Measurements from ENCODE around the gene PMM2.

The PMM2 gene

GRCh38 chr16:8886593-8887430 lies 89.2 kb downstream of the PMM2 start:
- no peak overlapping the region for H3K27ac ChIP-seq
- H3K4me1 ChIP-seq (ENCODE audit: control insufficient read depth in 1 of 2, insufficient read depth in 1 of 2, low read depth in 1 of 2, low read length in 1 of 2): no peaks in the 10 kb centered on the region

GRCh38 chr16:8887431-8887765 lies 89.8 kb downstream of the PMM2 start:
- Histone ChIP-seq H3K4me3 (ENCODE audit: low read depth in 1 of 2, low read length in 1 of 2) (no peak overlapping the region), H3K36me3 (peaks cover 35% of the 10 kb centered on the region), H3K27ac (no peak overlapping the region), H3K9me3 (no peaks in the 10 kb centered on the region), H3K27me3 (peaks cover 33% of the 10 kb centered on the region), H3K4me1 (ENCODE audit: control insufficient read depth in 1 of 2, insufficient read depth in 1 of 2, low read depth in 1 of 2, low read length in 1 of 2) (no peaks in the 10 kb centered on the region)
- TF ChIP-seq, protein P1, sequence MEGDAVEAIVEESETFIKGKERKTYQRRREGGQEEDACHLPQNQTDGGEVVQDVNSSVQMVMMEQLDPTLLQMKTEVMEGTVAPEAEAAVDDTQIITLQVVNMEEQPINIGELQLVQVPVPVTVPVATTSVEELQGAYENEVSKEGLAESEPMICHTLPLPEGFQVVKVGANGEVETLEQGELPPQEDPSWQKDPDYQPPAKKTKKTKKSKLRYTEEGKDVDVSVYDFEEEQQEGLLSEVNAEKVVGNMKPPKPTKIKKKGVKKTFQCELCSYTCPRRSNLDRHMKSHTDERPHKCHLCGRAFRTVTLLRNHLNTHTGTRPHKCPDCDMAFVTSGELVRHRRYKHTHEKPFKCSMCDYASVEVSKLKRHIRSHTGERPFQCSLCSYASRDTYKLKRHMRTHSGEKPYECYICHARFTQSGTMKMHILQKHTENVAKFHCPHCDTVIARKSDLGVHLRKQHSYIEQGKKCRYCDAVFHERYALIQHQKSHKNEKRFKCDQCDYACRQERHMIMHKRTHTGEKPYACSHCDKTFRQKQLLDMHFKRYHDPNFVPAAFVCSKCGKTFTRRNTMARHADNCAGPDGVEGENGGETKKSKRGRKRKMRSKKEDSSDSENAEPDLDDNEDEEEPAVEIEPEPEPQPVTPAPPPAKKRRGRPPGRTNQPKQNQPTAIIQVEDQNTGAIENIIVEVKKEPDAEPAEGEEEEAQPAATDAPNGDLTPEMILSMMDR (IDR thresholded peaks at IDR 0.05): no peak

More at GRCh38 chr16:8886593-8887430, 89.2 kb downstream of the PMM2 start:
- H3K36me3 ChIP-seq: peaks cover 29% of the 10 kb centered on the region
- TF ChIP-seq, protein P1 (IDR thresholded peaks at IDR 0.05): no peak
- H3K9me3 ChIP-seq: no peaks in the 10 kb centered on the region
- H3K4me3 ChIP-seq (ENCODE audit: low read depth in 1 of 2, low read length in 1 of 2): no peak overlapping the region
- H3K27me3 ChIP-seq: peaks cover 33% of the 10 kb centered on the region

DNA sequence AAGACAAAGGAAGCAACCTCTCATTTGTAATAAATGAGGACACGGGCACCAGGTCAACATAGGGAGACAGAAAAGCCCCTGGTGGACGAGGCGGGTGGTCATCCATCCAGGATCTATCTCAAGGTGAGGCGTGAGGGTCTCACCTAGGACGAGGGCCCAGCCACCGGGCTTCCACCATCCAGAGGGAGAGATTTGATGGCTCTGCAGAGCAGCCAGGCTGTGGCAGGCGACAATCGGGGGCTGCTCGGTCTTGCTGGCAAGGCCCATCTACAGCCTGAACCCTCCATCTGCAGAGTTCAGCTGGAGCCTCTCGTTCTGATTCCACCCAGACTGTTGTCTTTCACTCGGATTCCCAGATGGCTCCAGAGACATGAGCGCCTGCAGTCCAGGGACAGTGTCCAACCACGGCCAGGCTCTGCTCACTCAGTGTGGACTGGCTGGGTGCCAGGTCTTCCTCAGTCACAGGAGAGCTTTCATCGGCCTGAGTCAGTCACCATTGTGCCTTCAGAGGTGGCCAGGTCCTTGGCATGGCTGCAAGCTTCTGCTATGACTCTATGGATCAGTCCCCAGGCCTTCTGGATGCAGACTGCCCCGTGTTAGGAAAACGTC lies 90.4 kb downstream of the PMM2 start:
- no peaks in the 10 kb centered on the region for H3K9me3 ChIP-seq
- H3K27ac ChIP-seq: no peak overlapping the region
- no peak overlapping the region for H3K4me3 ChIP-seq (ENCODE audit: low read depth in 1 of 2, low read length in 1 of 2)
- H3K36me3 ChIP-seq: peaks cover 41% of the 10 kb centered on the region
- TF ChIP-seq, protein P1 (IDR thresholded peaks at IDR 0.05): no peak
- H3K27me3 ChIP-seq: peaks cover 33% of the 10 kb centered on the region
- H3K4me1 ChIP-seq (ENCODE audit: control insufficient read depth in 1 of 2, insufficient read depth in 1 of 2, low read depth in 1 of 2, low read length in 1 of 2): no peaks in the 10 kb centered on the region

GRCh38 chr16:8888951-8889892 lies 91.6 kb downstream of the PMM2 start:
- Histone ChIP-seq H3K4me3 (ENCODE audit: low read depth in 1 of 2, low read length in 1 of 2) (no peak overlapping the region), H3K4me1 (ENCODE audit: control insufficient read depth in 1 of 2, insufficient read depth in 1 of 2, low read depth in 1 of 2, low read length in 1 of 2) (no peaks in the 10 kb centered on the region), H3K27ac (no peak overlapping the region), H3K9me3 (no peaks in the 10 kb centered on the region), H3K27me3 (peaks cover 33% of the 10 kb centered on the region), H3K36me3 (peaks cover 53% of the 10 kb centered on the region)
- TF ChIP-seq, protein P1 (IDR thresholded peaks at IDR 0.05): no peak

GRCh38 chr16:8889893-8890548 lies 92.4 kb downstream of the PMM2 start:
- no peak overlapping the region for H3K4me3 ChIP-seq (ENCODE audit: low read depth in 1 of 2, low read length in 1 of 2)
- H3K27me3 ChIP-seq: peaks cover 25% of the 10 kb centered on the region
- H3K9me3 ChIP-seq: no peaks in the 10 kb centered on the region
- H3K36me3 ChIP-seq: peaks cover 61% of the 10 kb centered on the region
- TF ChIP-seq, protein P1 (IDR thresholded peaks at IDR 0.05): no peak
- no peaks in the 10 kb centered on the region for H3K4me1 ChIP-seq (ENCODE audit: control insufficient read depth in 1 of 2, insufficient read depth in 1 of 2, low read depth in 1 of 2, low read length in 1 of 2)
- no peak overlapping the region for H3K27ac ChIP-seq

All from neutrophil (primary cell).